ENCODE data around the gene OR10AG1. TPM values are rescaled to one million over a fixed set of nuclear protein-coding genes. Genes with fewer than 3 reads are reported as not detected.

Gene OR10AG1, protein sequence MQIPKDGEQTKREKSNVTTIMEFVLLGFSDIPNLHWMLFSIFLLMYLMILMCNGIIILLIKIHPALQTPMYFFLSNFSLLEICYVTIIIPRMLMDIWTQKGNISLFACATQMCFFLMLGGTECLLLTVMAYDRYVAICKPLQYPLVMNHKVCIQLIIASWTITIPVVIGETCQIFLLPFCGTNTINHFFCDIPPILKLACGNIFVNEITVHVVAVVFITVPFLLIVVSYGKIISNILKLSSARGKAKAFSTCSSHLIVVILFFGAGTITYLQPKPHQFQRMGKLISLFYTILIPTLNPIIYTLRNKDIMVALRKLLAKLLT
- polyA plus RNA-seq (2013, experiment 1 of 2): not detected
- not detected for polyA plus RNA-seq (2013, experiment 2 of 2)

DNA sequence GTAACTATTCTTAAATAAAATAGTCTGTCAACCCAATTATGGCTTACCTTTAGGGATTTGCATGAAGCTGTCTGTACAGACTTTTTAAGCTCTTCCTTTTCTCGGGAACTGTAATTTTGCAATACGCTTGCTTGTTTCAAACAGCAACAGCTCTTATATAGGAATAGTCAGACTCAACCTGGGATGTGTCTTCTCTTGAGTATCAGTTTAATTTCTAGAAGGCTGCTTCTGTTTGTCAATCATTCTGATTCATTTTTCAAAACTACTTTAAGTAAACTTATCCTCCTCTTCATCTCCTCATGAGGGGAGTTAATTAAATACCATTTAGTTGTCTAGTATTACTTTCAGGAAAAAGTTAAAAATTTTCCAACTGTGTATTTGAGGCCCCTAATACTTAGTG is at the start of gene OR10AG1:
OR10AG1 (minus strand) TSS at position 101 of the 400 bp plus-strand sequence; CDS start at position 63, 38 bp downstream.
- no peak for DNase-seq
- Histone ChIP-seq H2AFZ (ENCODE audit: low read depth, low read length) (no peak within 1 kb of the TSS), H3K9me3 (ENCODE audit: control insufficient read depth, low read length) (no peaks in the 10 kb centered on the region), H3K27ac (ENCODE audit: low read length, poor library complexity, severe bottlenecking) (no peak within 1 kb of the TSS), H2BK120ac (ENCODE audit: low read depth, low read length) (no peak within 1 kb of the TSS), H3K4me2 (ENCODE audit: low read length, poor library complexity, severe bottlenecking) (no peak within 1 kb of the TSS), H4K91ac (ENCODE audit: low read length) (no peak within 1 kb of the TSS), H3K4me1 (ENCODE audit: control insufficient read depth, insufficient read depth, low read depth, low read length) (no peaks in the 10 kb centered on the region), H3K27me3 (ENCODE audit: control insufficient read depth in 1 of 2, insufficient read depth in 1 of 2, low read length in 2 of 2) (no peaks in the 10 kb centered on the region), H3K79me1 (replicated peaks; ENCODE audit: low read length, poor library complexity, severe bottlenecking) (no peaks in the 10 kb centered on the region), H4K8ac (ENCODE audit: low read length) (no peak within 1 kb of the TSS), H2BK15ac (ENCODE audit: low read depth, poor library complexity, severe bottlenecking) (no peak within 1 kb of the TSS), H3K18ac (ENCODE audit: low read depth in 1 of 2, low read length in 2 of 2) (no peak within 1 kb of the TSS), H3K36me3 (ENCODE audit: control insufficient read depth in 1 of 2, insufficient read depth in 2 of 2, low read depth in 1 of 2, low read length in 2 of 2) (no peaks in the 10 kb centered on the region), H3K9ac (ENCODE audit: low read length) (no peak within 1 kb of the TSS), H2BK5ac (ENCODE audit: low read depth, low read length, poor library complexity, severe bottlenecking) (no peak within 1 kb of the TSS), H2BK12ac (ENCODE audit: low read length in 2 of 2) (no peak within 1 kb of the TSS), H3K4ac (ENCODE audit: low read depth in 1 of 2, low read length in 2 of 2) (no peak within 1 kb of the TSS), H3K14ac (ENCODE audit: low read length in 2 of 2) (no peak within 1 kb of the TSS), H3K23ac (ENCODE audit: low read length in 2 of 2) (no peak within 1 kb of the TSS), H3K4me3 (ENCODE audit: insufficient read depth in 1 of 2, low read depth in 1 of 2, low read length in 2 of 2) (no peak within 1 kb of the TSS), H2AK5ac (ENCODE audit: low read length, severe bottlenecking) (no peak within 1 kb of the TSS)
- WGBS: no CpG with 5 or more reads among the region's 2 CpGs

DNA sequence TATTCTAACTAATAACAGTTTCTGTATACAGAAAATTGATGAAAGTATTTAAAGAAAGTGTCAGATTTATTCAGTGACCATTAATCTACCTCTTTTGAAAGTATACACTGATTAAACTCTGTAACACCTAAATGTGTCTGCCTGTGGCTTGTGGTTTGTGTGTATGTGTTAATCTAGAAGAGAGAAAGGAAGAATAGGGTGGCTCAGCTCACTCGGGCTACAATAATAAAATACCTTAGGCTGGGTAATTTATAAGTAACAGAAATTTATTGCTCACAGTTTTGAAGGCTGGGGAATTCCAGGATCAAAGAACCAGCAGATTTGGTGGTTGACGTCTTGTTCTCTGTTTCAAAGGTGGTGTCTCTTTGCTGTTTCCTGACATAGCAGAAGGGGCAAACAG is 44.1 kb upstream of the OR10AG1 start:
- Histone ChIP-seq H4K91ac (ENCODE audit: low read length) (no peak overlapping the region), H3K4me3 (ENCODE audit: insufficient read depth in 1 of 2, low read depth in 1 of 2, low read length in 2 of 2) (no peak overlapping the region), H3K4me1 (ENCODE audit: control insufficient read depth, insufficient read depth, low read depth, low read length) (no peaks in the 10 kb centered on the region), H3K9ac (ENCODE audit: low read length) (no peak overlapping the region), H2AFZ (ENCODE audit: low read depth, low read length) (no peak overlapping the region), H3K4ac (ENCODE audit: low read depth in 1 of 2, low read length in 2 of 2) (no peak overlapping the region), H3K14ac (ENCODE audit: low read length in 2 of 2) (no peak overlapping the region), H3K9me3 (ENCODE audit: control insufficient read depth, low read length) (peaks cover 8% of the 10 kb centered on the region), H3K23ac (ENCODE audit: low read length in 2 of 2) (no peak overlapping the region), H2BK15ac (ENCODE audit: low read depth, poor library complexity, severe bottlenecking) (no peak overlapping the region), H2BK12ac (ENCODE audit: low read length in 2 of 2) (no peak overlapping the region), H2BK5ac (ENCODE audit: low read depth, low read length, poor library complexity, severe bottlenecking) (no peak overlapping the region), H3K79me1 (replicated peaks; ENCODE audit: low read length, poor library complexity, severe bottlenecking) (no peaks in the 10 kb centered on the region), H3K18ac (ENCODE audit: low read depth in 1 of 2, low read length in 2 of 2) (no peak overlapping the region), H3K27ac (ENCODE audit: low read length, poor library complexity, severe bottlenecking) (no peak overlapping the region), H4K8ac (ENCODE audit: low read length) (no peak overlapping the region), H3K27me3 (ENCODE audit: control insufficient read depth in 1 of 2, insufficient read depth in 1 of 2, low read length in 2 of 2) (no peaks in the 10 kb centered on the region), H3K36me3 (ENCODE audit: control insufficient read depth in 1 of 2, insufficient read depth in 2 of 2, low read depth in 1 of 2, low read length in 2 of 2) (no peaks in the 10 kb centered on the region), H2BK120ac (ENCODE audit: low read depth, low read length) (no peak overlapping the region), H2AK5ac (ENCODE audit: low read length, severe bottlenecking) (no peak overlapping the region), H3K4me2 (ENCODE audit: low read length, poor library complexity, severe bottlenecking) (no peak overlapping the region)
- no peak for DNase-seq
- WGBS: 74% methylated on average over 2 of the region's 2 CpGs

DNA sequence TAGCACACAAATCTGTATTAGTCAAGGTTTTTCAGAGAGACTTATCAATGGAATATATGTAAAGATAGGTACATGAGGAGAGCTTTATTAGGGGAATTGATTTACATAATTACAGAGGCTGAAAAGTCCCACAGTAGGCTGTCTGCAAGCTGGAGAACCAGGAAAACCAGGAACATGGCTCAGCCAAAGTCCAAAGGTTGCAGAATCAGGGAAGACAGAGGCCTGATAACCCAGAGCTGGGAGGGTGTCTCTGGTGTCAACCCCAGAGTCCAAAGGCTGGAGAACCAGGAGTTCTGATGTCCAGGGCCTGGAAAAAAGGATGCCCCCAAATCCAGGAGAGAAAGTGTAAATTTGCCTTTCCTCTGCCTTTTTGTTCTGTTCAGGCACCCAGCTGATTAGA is 41.0 kb upstream of the OR10AG1 start:
- Histone ChIP-seq H2BK12ac (ENCODE audit: low read length in 2 of 2) (no peak overlapping the region), H3K9me3 (ENCODE audit: control insufficient read depth, low read length) (peaks cover 12% of the 10 kb centered on the region), H3K4me2 (ENCODE audit: low read length, poor library complexity, severe bottlenecking) (no peak overlapping the region), H3K23ac (ENCODE audit: low read length in 2 of 2) (no peak overlapping the region), H2AFZ (ENCODE audit: low read depth, low read length) (no peak overlapping the region), H2BK120ac (ENCODE audit: low read depth, low read length) (no peak overlapping the region), H3K14ac (ENCODE audit: low read length in 2 of 2) (no peak overlapping the region), H3K36me3 (ENCODE audit: control insufficient read depth in 1 of 2, insufficient read depth in 2 of 2, low read depth in 1 of 2, low read length in 2 of 2) (no peaks in the 10 kb centered on the region), H3K18ac (ENCODE audit: low read depth in 1 of 2, low read length in 2 of 2) (no peak overlapping the region), H2BK5ac (ENCODE audit: low read depth, low read length, poor library complexity, severe bottlenecking) (no peak overlapping the region), H4K8ac (ENCODE audit: low read length) (no peak overlapping the region), H3K4ac (ENCODE audit: low read depth in 1 of 2, low read length in 2 of 2) (no peak overlapping the region), H3K27me3 (ENCODE audit: control insufficient read depth in 1 of 2, insufficient read depth in 1 of 2, low read length in 2 of 2) (no peaks in the 10 kb centered on the region), H3K27ac (ENCODE audit: low read length, poor library complexity, severe bottlenecking) (no peak overlapping the region), H4K91ac (ENCODE audit: low read length) (no peak overlapping the region), H2BK15ac (ENCODE audit: low read depth, poor library complexity, severe bottlenecking) (no peak overlapping the region), H3K79me1 (replicated peaks; ENCODE audit: low read length, poor library complexity, severe bottlenecking) (no peaks in the 10 kb centered on the region), H2AK5ac (ENCODE audit: low read length, severe bottlenecking) (no peak overlapping the region), H3K9ac (ENCODE audit: low read length) (no peak overlapping the region), H3K4me3 (ENCODE audit: insufficient read depth in 1 of 2, low read depth in 1 of 2, low read length in 2 of 2) (no peak overlapping the region), H3K4me1 (ENCODE audit: control insufficient read depth, insufficient read depth, low read depth, low read length) (no peaks in the 10 kb centered on the region)
- no peak for DNase-seq

DNA sequence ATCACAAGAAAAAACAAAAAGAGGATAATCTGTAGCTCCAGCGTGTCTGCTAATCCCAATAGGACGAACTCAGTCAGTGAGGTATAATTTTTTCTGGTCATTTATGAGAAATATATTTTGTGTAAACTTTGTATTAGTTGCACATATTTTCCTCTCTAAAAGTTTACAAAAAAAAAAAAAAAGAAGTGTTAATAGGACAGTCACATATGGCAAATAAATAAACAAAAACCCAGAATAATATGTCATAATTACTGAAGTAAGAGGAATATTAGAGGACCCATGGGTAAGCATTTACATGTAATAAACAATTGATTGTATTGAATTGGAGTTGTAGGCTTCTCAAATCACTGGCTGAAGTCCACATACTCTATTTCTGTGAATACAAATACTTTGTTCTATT is 24.8 kb upstream of the OR10AG1 start, which contains the start of gene OR5F1:
OR5F1 (minus strand) TSS at position 101 of the 400 bp plus-strand sequence; CDS start at position 101, 0 bp downstream.
- WGBS: no CpG with 5 or more reads among the region's 2 CpGs
- DNase-seq: no peak
- Histone ChIP-seq H2BK15ac (ENCODE audit: low read depth, poor library complexity, severe bottlenecking) (no peak within 1 kb of the TSS), H3K9me3 (ENCODE audit: control insufficient read depth, low read length) (peaks cover 11% of the 10 kb centered on the region), H4K91ac (ENCODE audit: low read length) (no peak within 1 kb of the TSS), H3K4me1 (ENCODE audit: control insufficient read depth, insufficient read depth, low read depth, low read length) (no peaks in the 10 kb centered on the region), H2AK5ac (ENCODE audit: low read length, severe bottlenecking) (no peak within 1 kb of the TSS), H2BK5ac (ENCODE audit: low read depth, low read length, poor library complexity, severe bottlenecking) (no peak within 1 kb of the TSS), H2AFZ (ENCODE audit: low read depth, low read length) (no peak within 1 kb of the TSS), H3K27ac (ENCODE audit: low read length, poor library complexity, severe bottlenecking) (no peak within 1 kb of the TSS), H4K8ac (ENCODE audit: low read length) (no peak within 1 kb of the TSS), H3K4ac (ENCODE audit: low read depth in 1 of 2, low read length in 2 of 2) (no peak within 1 kb of the TSS), H2BK120ac (ENCODE audit: low read depth, low read length) (no peak within 1 kb of the TSS), H3K27me3 (ENCODE audit: control insufficient read depth in 1 of 2, insufficient read depth in 1 of 2, low read length in 2 of 2) (no peaks in the 10 kb centered on the region), H3K36me3 (ENCODE audit: control insufficient read depth in 1 of 2, insufficient read depth in 2 of 2, low read depth in 1 of 2, low read length in 2 of 2) (no peaks in the 10 kb centered on the region), H3K9ac (ENCODE audit: low read length) (no peak within 1 kb of the TSS), H3K18ac (ENCODE audit: low read depth in 1 of 2, low read length in 2 of 2) (no peak within 1 kb of the TSS), H3K79me1 (replicated peaks; ENCODE audit: low read length, poor library complexity, severe bottlenecking) (no peaks in the 10 kb centered on the region), H3K14ac (ENCODE audit: low read length in 2 of 2) (no peak within 1 kb of the TSS), H3K4me2 (ENCODE audit: low read length, poor library complexity, severe bottlenecking) (no peak within 1 kb of the TSS), H2BK12ac (ENCODE audit: low read length in 2 of 2) (no peak within 1 kb of the TSS), H3K4me3 (ENCODE audit: insufficient read depth in 1 of 2, low read depth in 1 of 2, low read length in 2 of 2) (no peak within 1 kb of the TSS), H3K23ac (ENCODE audit: low read length in 2 of 2) (no peak within 1 kb of the TSS)
